GM15510 (cell line): Measurements from ENCODE around the gene BLVRA.

Source experiments
- POLR2A ChIP-seq: IDR thresholded peaks from 3 replicates; pipeline ENCODE4 v1.6.1; 2011; ENCODE audit warnings: borderline replicate concordance; ENCODE audit not compliant: insufficient read length; ENCODE audit errors: extremely low read depth

The BLVRA gene

DNA sequence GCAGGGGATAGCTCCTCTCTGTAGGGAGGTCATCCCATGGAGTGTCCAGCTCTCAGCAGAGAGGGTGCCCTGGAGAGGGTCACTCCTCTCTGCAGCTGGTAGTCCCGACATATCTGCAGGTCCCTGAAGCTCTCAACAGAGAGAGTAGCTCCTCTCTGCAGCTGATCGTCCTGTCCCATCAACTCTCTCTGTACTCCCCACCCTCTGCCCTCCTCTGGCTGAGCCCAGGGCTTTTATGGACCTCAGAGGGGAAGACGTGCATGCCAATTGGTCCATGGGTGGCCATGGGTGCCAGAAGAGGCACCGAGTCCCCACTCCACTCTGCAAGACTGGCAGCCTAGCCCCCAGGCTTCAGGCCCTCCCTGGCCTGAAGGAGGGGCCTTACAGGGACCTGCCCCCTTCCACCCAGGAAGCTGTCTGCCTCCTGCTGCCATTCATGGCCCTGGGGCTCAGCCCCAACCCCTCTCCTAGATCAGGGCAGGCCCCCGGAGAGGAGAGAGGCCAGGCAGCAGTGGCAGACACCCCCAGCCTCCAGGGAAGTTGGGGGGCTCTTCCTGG is 9.0 kb upstream of the BLVRA start:
- TF ChIP-seq POLR2A = no peak

DNA sequence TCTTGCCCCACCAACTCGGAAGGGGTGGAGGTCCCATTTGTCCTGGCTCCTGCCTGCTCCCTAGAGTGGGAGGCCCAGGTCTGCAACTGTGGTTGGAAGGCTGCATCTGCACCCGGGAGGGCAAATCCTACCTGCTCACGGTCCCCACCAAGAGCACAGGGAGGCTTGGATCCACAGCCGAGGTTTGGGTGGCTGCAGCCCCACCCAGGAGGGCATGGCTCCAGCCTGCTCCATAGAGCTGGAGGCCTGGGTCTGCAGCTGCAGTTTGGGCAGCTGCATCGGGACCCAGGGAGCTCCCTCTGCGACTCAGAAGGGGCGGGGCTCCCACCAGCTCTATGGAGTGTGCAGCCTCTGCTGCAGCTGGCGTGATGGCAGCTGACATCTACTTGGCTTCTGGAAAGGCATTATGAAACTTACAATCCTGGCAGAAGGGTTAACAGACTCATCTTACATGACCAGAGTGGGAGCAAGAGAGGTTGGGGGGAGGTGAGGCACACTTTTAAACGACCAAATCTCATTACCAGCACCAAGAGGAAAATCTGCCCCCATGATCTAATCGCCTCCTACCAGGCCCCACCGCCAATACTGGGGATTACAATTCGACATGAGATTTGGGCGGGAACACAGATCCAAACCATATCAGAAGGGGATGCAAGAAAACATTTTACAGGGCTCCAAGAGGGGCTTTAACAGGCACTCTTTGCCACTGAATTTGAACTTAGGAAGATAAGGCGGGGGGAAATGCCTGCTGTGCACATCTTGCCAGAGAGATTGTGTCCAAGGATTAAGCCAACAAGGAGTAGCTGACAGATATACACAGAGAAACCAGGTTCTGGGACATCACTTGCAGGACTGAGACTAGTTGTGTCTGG is 8.2 kb upstream of the BLVRA start:
- TF ChIP-seq POLR2A = no peak

DNA sequence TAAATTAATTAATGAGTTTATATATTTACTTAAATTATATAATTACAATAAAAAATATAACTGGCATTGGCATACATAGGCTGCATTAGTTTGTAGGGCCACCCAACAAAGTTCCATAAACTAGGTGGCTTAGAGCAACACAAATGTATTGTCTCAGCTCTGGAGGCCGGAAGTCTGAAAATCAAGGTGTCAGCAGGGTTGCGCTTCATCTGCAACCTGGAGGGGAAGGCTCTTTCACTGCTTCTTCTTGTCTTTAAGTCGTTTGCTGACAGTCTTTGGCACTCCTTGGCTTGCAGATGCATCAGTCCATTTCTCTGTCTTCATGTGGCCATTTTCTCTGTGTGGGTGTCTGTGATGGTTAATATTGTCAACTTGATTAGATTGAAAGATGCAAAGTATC is 6.1 kb upstream of the BLVRA start:
- TF ChIP-seq POLR2A = no peak

DNA sequence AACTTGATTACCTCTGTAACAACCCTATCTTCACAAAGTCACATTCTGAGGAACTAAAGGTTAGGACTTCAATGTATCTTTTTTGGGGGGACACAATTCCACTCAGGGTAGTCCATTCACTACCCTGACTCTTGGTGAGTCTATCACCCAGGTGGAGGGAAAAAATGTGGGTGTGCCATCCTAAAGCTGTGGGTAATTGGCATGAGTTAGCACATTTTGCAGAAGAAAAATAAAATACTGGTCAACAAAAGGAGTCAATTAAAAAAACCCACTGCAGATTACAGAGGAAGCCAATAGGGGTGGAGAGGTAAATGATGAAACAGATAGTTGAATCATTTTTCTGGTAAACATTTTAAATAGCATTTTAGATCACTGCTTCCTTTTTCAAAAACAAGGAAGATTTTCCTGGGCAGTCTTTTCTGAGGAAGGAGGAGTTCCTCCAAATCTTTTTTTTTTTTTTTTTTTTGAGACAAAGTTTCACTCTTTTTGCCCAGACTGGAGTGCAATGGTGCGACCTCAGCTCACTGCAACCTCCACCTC is 5.1 kb upstream of the BLVRA start:
- no peak for TF ChIP-seq POLR2A

DNA sequence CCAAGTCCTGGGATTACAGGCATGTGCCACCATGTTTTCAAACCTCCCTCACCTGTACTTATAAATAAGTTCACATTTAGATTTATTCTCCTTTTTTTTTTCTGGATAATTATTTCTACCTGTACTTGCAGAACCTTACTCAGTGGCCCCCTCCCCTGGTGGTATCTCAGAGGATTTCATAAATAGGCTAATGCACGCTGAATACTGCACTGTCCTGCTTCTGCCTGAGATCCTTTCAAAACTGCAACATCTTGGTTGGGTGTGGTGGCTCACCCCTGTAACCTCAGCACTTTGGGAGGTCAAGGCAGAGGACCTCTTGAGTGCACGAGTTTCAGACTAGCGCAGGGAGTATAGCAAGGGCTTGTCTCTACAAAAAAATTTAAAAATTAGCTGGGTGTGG is 4.6 kb upstream of the BLVRA start:
- TF ChIP-seq POLR2A = no peak

DNA sequence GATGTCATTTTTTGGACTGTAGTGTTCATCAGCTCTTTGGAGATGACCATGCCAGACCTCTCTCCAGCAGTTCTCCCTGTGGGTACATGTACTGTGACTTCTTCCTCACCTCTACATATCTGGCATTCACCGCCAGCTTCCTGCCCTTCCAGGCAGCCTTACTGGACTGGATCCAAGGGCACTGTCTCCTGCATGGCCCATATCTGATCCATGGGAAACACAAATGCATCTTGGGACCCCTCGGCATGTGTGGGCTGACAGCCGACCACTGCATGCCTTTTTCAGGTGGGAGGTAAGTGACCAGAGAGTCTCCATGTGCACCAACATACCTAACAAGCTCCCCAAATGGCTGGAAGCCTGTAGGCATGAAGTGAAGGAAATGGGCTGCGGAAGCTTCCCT is 3.9 kb upstream of the BLVRA start:
- TF ChIP-seq POLR2A = no peak

DNA sequence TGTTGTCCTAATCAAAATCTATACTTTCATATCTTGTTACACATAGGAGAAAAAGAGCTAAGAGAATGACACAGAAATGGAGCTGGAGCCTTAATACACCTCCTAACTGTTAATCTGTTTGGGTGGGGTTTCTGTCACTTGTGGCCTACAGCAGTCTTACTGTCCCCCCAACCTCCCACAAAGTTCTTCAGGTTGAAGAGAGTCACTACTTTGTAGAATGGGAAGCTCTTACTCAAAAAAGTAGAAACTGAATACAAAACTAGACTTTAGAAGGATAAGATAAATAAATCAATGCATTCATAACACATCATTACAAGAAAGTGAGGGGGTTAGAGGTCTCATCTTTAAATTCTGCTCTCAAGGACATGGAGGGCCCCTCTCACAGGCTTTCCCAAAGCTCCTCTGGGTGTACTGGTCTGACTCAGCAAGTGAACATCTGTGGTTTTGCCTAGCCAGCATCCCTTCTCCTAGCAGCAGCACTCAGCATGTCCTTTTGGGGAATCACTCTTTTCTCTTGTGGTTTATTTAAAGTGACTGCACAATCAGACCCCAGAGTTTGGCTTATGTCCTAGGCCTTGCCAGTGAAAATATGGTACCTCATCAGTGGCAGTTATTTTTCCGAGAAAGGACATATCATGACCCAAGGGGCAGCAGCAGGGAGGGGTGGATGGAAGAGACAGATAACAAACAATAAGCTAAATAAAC is 2.0 kb upstream of the BLVRA start:
- TF ChIP-seq POLR2A = no peak

DNA sequence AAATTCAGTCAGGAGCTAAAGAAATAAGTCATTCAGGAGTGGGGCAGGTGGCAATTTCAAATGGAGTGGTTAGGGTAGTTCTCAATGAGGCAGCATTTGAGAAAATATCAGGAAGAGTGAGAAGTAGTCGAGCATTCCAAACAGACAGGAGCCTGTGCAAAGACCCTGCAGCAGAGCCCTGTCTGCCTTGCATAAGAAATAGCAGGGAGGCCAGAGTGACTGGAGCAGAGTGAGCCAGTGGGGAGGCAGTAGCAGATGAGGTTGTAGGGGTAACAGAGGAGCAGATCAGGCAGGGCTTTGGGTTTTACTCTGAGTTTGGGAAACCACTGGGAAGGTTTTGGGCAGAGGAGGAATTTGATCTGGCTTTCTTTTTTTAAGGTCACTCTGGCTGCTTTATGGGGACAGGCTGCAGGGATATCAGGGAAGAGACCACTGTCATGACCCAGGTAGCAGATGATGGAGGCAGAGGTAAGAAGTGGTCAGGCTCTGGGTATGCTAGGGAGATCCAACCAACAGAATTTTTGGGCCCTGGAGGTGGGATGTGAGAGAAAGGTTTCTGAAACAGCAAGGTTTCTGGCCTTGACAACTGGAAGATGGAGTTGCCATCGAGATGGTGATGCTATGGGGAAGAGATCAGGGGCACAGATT is 1.3 kb upstream of the BLVRA start:
- TF ChIP-seq POLR2A = no peak

DNA sequence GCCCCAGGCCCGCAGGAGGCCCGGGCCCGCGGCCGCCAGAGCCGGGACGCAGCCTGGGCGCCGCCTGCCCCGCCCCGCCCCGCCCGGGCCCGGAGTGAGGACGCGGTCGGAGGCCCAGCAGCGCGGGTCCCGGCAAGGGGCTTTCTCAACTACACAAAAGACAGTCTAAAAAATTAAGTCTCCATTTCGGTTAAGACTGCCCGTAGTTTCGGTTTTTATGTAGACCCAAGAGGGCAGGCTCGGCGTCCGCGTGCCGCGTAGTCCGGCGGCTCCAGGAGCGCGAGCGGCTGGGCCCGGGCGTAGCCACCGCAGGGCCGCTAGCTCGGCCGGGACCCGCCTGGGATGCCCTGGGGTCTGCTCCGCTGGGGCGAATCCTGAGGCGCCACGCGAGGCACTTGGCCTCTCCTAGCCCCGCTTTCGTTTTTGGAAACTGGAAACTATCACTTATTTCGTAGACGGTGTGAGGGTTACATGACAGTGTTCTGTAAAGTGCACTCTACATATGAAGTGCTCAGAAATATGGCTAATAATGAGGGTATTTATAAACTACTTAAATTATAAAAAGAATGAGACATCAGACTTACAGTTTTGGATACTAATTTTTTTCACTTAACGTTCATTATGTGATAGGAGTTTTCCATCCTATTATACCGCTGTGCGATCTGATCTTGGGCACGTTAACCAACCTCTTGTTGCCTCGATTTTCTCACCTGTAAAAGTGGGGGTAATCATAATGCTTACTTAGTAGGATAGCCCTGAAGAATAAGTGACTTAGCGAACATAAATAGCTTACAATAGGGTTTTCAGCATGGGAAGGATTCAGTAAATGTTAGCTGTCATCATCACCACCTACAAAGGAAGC is 573 bp downstream of the BLVRA start:
- peak; percentile 5 for TF ChIP-seq POLR2A

DNA sequence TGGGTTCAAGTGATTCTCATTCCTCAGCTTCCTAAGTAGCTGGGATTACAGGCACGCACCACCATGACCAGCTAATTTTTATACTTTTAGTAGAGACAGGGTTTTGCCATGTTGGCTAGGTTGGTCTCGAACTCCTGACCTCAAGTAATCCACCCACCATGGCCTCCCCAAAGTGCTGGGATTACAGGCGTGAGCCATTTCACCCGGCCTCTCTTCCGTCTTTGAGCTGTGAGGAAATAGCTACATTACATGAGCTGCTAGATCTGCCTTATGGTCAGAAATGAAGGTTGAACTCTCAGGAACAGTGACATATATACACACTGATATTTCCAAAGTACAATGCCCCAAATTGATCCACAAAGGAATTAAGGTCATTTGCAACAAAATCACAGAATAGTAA is 2.4 kb downstream of the BLVRA start:
- no peak for TF ChIP-seq POLR2A

DNA sequence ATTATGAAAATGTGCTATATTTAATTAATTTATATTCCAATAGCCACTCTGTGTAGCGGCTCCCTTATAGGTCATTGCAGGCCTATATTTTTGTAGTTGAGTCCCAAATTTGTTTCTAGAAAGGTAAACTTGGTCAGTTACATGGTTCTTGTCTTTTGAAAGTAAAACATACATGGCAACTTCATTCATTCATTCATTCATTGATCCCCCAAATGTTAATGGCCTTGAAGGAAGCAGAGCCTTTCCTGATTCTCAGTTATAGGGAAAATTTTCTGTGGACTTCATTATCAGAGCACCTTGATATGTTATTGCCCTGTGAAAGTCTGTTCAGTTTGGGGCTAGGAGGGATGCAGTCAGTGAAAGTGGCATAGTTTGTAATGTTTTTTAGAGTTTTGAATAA is 2.9 kb downstream of the BLVRA start:
- no peak for TF ChIP-seq POLR2A

DNA sequence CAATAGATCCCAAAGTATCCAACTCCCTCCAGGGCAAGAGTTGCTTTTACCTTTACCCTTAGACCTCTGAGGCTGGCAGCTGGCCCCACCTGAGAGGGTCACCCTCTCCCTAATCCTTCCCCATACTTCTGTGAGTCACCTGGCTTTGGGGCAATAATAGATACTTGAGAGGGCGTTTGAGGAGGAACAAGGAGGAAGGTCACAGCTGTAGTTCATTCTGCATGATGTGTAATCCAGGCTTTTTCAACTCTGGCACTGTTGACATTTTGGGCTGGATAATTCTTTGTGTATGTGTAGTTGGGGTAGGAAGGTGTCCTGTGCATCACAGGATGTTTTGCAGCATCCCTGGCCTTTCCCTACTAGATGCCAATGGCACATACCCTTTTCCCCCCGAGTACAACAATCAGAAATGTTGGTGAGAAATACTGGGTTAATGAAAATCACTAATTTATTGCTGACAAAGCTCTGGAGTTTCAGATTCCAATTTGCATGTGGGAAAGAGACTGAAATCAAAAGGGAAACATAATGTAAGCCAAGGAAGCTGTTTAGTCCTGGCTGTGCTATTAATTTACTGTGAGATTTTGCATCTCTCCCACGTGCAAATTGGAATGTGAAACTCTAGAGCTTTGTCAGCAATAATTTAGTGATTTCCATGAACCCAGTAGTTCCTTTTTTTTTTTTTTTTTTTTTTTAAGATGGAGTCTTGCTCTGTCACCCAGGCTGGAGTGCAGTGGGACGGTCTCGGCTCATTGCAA is 3.6 kb downstream of the BLVRA start:
- no peak for TF ChIP-seq POLR2A

DNA sequence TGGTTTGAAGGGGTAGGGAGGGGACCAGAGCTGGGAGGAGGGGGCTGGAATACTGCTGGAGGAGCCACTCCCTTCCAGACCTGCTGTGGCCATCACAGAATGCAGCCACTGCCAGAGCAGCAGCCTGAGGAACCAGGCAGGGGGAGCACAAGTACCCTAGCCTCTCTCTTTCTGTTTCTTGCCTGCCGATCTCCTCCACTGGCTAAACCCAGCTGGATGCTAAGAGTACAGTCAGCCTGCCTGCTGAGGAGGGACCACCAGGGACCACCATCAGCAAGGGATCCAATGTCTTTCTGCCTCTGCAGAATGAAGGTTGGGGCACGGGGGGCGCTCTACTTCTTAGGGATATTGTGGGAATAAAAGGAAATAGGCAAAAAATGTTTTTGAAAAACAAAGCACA is 4.7 kb downstream of the BLVRA start:
- TF ChIP-seq POLR2A = no peak
